SK-N-SH treated with all-trans-retinoic acid at 6 μM for 48 hours (cell line): ENCODE results near the gene MFRP.

ENCODE experiments used
- ATAC-seq: fragments of 200-7000 bp; cut with Tn5 transposase; 3 replicates; pipeline ENCODE4 v1.9.1; 2020; ENCODE audit warnings: mild to moderate bottlenecking, moderate library complexity
- ARNTL ChIP-seq: fragments of 450-650 bp; formaldehyde crosslinking; IDR thresholded peaks from 2 replicates; pipeline ENCODE4 v1.5.0; 2020; ENCODE audit warnings: low read depth, mild to moderate bottlenecking, moderate library complexity, borderline replicate concordance
- BACH2 ChIP-seq: fragments of 250-450 bp; sonication (Bioruptor Pico); IDR thresholded peaks from 2 replicates; pipeline ENCODE4 v1.9.0; 2021; ENCODE audit warnings: mild to moderate bottlenecking, borderline replicate concordance
- CSDC2 ChIP-seq: fragments of 250-450 bp; sonication (Bioruptor Pico); IDR thresholded peaks from 2 replicates; pipeline ENCODE4 v1.5.0; 2020; ENCODE audit warnings: mild to moderate bottlenecking, moderate library complexity
- CSRNP3 ChIP-seq: fragments of 250-450 bp; sonication (Bioruptor Pico); IDR thresholded peaks from 2 replicates; pipeline ENCODE4 v1.5.1; 2021; ENCODE audit warnings: mild to moderate bottlenecking, moderate library complexity
- ESRRG ChIP-seq: fragments of 250-450 bp; sonication (Bioruptor Pico); IDR thresholded peaks from 2 replicates; pipeline ENCODE4 v1.6.1; 2021; ENCODE audit warnings: mild to moderate bottlenecking
- GLIS3 ChIP-seq: fragments of 250-450 bp; sonication (Bioruptor Pico); IDR thresholded peaks from 2 replicates; pipeline ENCODE4 v1.5.0; 2020; ENCODE audit warnings: mild to moderate bottlenecking, moderate library complexity
- ISL1 ChIP-seq: fragments of 250-450 bp; sonication (Bioruptor Pico); IDR thresholded peaks from 2 replicates; pipeline ENCODE4 v2.1.2; 2022; ENCODE audit warnings: mild to moderate bottlenecking, moderate library complexity
- OSR1 ChIP-seq: fragments of 250-450 bp; sonication (Bioruptor Pico); IDR thresholded peaks from 2 replicates; pipeline ENCODE4 v1.8.0; 2022; ENCODE audit warnings: moderate library complexity, mild to moderate bottlenecking, inconsistent platforms
- PPARA ChIP-seq: fragments of 250-450 bp; sonication (Bioruptor Pico); IDR thresholded peaks from 2 replicates; pipeline ENCODE4 v1.5.0; 2020; ENCODE audit warnings: mild to moderate bottlenecking, borderline replicate concordance
- RARB ChIP-seq: fragments of 250-450 bp; sonication (Bioruptor Pico); IDR thresholded peaks from 2 replicates; pipeline ENCODE4 v1.8.0; 2021; ENCODE audit warnings: mild to moderate bottlenecking, moderate library complexity
- TCF4 ChIP-seq: fragments of 250-450 bp; sonication (Bioruptor Pico); IDR thresholded peaks from 2 replicates; pipeline ENCODE4 v1.8.0; 2021; ENCODE audit warnings: mild to moderate bottlenecking, moderate library complexity, borderline replicate concordance
- TOX ChIP-seq: fragments of 250-450 bp; sonication (Bioruptor Pico); IDR thresholded peaks from 2 replicates; pipeline ENCODE4 v1.8.0; 2021; ENCODE audit warnings: mild to moderate bottlenecking, moderate library complexity, borderline replicate concordance
- TSHZ2 ChIP-seq: fragments of 250-450 bp; sonication (Bioruptor Pico); IDR thresholded peaks from 2 replicates; pipeline ENCODE4 v1.5.0; 2020; ENCODE audit warnings: mild to moderate bottlenecking, moderate library complexity
- ZC3H10 ChIP-seq: fragments of 250-450 bp; sonication (Bioruptor Pico); IDR thresholded peaks from 2 replicates; pipeline ENCODE4 v1.5.1; 2021; ENCODE audit warnings: mild to moderate bottlenecking, moderate library complexity
- ZFP3 ChIP-seq: fragments of 250-450 bp; sonication (Bioruptor Pico); IDR thresholded peaks from 2 replicates; pipeline ENCODE4 v1.5.0; 2020; ENCODE audit warnings: mild to moderate bottlenecking, moderate library complexity
- ZFP30 ChIP-seq: fragments of 450-650 bp; formaldehyde crosslinking; IDR thresholded peaks from 2 replicates; pipeline ENCODE4 v1.5.0; 2022; ENCODE audit warnings: mild to moderate bottlenecking, moderate library complexity
- ZNF8 ChIP-seq: fragments of 450-650 bp; formaldehyde crosslinking; IDR thresholded peaks from 2 replicates; pipeline ENCODE4 v1.5.0; 2020; ENCODE audit warnings: mild to moderate bottlenecking, moderate library complexity
- TF ChIP-seq, protein P1 (sequence below): fragments of 250-450 bp; sonication (Bioruptor Pico); IDR thresholded peaks from 2 replicates; pipeline ENCODE4 v1.8.0; 2021; ENCODE audit warnings: low read depth, mild to moderate bottlenecking, moderate library complexity, borderline replicate concordance
- TF ChIP-seq, protein P2 (sequence below): fragments of 250-450 bp; sonication (Bioruptor Pico); IDR thresholded peaks from 2 replicates; pipeline ENCODE4 v1.8.0; 2020; ENCODE audit warnings: mild to moderate bottlenecking, moderate library complexity, borderline replicate concordance
- TF ChIP-seq, protein P3 (sequence below): fragments of 250-450 bp; sonication (Bioruptor Pico); IDR thresholded peaks from 2 replicates; pipeline ENCODE4 v1.5.1; 2020; ENCODE audit warnings: low read depth, mild to moderate bottlenecking, moderate library complexity

Gene MFRP

GRCh38 chr11:119365071-119365591, 18.6 kb upstream of the MFRP start:
- no peak for TF ChIP-seq CSDC2 (CRISPR knock-in tag)
- no peak for TF ChIP-seq ESRRG
- TF ChIP-seq ARNTL (CRISPR knock-in tag), result no peak
- no peak for TF ChIP-seq ZFP3 (CRISPR knock-in tag)
- no peak for TF ChIP-seq ZFP30
- ATAC-seq, result no peak

DNA sequence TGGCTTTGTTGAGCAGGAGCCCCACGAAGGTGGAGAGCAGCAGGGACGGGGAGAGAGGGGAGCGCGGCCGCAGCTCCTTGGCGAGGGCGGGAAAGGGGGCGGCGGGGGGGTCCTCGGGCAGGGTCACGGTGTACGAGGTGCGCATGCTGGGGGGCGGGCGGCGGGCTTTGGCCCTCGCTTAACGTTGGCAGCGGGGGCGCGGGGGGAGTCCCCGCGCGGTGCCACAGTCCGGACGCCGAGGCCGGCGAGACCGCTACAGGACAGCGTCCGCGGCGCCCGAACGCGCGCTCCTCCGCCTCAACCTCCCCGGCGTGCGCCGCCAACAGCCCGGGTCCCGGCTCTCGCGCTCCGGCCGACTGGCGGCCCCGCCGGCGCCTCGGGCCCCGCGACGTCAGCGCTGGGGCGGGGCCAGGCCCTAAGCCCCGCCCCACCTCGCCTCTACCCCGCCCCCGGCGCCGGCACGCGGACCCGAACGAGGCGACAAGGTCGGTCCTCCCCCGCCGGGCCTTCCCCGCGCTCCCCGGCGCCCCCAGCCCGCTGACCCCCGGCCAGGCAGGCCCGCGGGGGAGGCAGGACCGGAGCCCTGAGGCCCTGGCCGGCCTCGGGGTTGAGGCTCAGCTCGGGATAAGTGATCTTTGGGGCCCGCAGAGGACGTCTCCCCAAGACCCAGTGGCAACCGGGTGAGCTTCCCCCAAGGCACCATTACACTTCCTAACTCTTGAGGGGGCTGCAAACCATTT, 17.5 kb upstream of the MFRP start:
- peak; percentile 39 for ATAC-seq
- TF ChIP-seq, protein P1, sequence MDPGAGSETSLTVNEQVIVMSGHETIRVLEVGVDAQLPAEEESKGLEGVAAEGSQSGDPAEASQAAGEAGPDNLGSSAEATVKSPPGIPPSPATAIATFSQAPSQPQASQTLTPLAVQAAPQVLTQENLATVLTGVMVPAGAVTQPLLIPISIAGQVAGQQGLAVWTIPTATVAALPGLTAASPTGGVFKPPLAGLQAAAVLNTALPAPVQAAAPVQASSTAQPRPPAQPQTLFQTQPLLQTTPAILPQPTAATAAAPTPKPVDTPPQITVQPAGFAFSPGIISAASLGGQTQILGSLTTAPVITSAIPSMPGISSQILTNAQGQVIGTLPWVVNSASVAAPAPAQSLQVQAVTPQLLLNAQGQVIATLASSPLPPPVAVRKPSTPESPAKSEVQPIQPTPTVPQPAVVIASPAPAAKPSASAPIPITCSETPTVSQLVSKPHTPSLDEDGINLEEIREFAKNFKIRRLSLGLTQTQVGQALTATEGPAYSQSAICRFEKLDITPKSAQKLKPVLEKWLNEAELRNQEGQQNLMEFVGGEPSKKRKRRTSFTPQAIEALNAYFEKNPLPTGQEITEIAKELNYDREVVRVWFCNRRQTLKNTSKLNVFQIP (CRISPR knock-in tag), result no peak
- TF ChIP-seq PPARA (no peak), BACH2 (CRISPR knock-in tag) (no peak), ZC3H10 (CRISPR knock-in tag) (no peak), TCF4 (CRISPR knock-in tag) (no peak), RARB (no peak), ESRRG (no peak), CSRNP3 (no peak), CSDC2 (CRISPR knock-in tag) (no peak), ISL1 (CRISPR knock-in tag) (no peak), OSR1 (CRISPR knock-in tag) (no peak), ZNF8 (no peak), ZFP30 (no peak), GLIS3 (CRISPR knock-in tag) (no peak), TOX (CRISPR knock-in tag) (no peak), TSHZ2 (CRISPR knock-in tag) (no peak), ZFP3 (CRISPR knock-in tag) (no peak)
- TF ChIP-seq, protein P2, sequence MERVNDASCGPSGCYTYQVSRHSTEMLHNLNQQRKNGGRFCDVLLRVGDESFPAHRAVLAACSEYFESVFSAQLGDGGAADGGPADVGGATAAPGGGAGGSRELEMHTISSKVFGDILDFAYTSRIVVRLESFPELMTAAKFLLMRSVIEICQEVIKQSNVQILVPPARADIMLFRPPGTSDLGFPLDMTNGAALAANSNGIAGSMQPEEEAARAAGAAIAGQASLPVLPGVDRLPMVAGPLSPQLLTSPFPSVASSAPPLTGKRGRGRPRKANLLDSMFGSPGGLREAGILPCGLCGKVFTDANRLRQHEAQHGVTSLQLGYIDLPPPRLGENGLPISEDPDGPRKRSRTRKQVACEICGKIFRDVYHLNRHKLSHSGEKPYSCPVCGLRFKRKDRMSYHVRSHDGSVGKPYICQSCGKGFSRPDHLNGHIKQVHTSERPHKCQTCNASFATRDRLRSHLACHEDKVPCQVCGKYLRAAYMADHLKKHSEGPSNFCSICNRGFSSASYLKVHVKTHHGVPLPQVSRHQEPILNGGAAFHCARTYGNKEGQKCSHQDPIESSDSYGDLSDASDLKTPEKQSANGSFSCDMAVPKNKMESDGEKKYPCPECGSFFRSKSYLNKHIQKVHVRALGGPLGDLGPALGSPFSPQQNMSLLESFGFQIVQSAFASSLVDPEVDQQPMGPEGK, result no peak
- TF ChIP-seq, protein P3, sequence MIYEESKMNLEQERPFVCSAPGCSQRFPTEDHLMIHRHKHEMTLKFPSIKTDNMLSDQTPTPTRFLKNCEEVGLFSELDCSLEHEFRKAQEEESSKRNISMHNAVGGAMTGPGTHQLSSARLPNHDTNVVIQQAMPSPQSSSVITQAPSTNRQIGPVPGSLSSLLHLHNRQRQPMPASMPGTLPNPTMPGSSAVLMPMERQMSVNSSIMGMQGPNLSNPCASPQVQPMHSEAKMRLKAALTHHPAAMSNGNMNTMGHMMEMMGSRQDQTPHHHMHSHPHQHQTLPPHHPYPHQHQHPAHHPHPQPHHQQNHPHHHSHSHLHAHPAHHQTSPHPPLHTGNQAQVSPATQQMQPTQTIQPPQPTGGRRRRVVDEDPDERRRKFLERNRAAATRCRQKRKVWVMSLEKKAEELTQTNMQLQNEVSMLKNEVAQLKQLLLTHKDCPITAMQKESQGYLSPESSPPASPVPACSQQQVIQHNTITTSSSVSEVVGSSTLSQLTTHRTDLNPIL (CRISPR knock-in tag), result no peak

DNA sequence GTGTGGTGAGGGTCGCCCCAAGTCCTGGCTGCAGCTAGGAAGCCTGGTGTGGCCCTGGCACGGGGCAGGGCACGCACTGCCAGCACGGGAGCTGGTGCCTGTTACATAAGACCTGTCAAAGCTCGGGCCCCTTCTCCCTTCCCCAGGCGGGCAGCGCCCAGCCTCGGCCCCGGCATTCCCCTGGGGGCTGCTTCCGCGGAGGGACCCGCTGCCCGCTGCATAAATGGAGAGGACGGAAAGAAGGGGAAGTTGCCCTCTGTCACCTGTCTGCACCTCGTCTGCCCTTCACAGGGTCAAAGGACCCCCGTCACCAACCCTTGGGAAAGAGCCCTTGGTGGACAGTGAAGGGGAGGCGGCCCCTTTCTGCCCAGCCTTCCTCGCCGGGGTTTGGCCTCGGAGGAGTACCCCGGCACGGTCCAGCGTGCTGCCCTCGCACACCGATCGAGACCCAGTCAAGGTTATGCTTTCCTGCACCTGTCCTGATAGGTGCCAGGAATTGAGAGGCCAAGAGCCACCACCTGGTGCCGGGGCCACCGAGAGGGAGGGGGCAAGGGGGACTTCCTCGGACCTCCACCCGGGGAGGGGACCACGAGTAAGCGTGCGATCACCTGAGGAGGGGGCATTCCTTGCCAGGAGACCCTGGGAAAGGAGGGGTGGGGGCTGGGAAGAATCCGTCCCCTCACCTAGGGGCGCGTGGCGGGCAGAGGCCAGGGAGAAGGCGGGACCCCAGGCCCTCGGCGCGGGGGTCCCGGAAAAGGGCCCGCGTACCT, 16.8 kb upstream of the MFRP start:
- TF ChIP-seq, protein P2, result no peak
- TF ChIP-seq CSDC2 (CRISPR knock-in tag), result no peak
- no peak for ATAC-seq
